ENCODE data around the gene SBNO1.

SBNO1 gene

GRCh38 chr12:123404581-123404980 lies 39.9 kb upstream of the SBNO1 start:
- Histone ChIP-seq H3K79me2 (ENCODE audit: low read length) (peaks cover 7% of the 10 kb centered on the region; the same call in 1 of the 2 replicates), H3K4me2 (ENCODE audit: low read length) (no peak overlapping the region), H4K20me1 (ENCODE audit: insufficient read depth, low read length) (peaks cover 3% of the 10 kb centered on the region; the same call in 1 of the 2 replicates), H3K9me3 (ENCODE audit: insufficient read depth, low read length) (no peaks in the 10 kb centered on the region), H3K27me3 (ENCODE audit: low read depth, low read length) (no peaks in the 10 kb centered on the region), H3K9ac (ENCODE audit: low read length) (no peak overlapping the region), H3K4me3 (ENCODE audit: low read length) (no peak overlapping the region), H3K27ac (ENCODE audit: low read length) (peak overlapping the region; percentile 23; the same call in 1 of the 2 replicates), H3K36me3 (replicated peaks; ENCODE audit: low read depth, low read length) (peaks cover 32% of the 10 kb centered on the region), H3K4me1 (ENCODE audit: low read length) (peaks cover 18% of the 10 kb centered on the region), H2AFZ (ENCODE audit: low read depth, low read length) (no peak overlapping the region)
- TF ChIP-seq EZH2phosphoT487 (IDR thresholded peaks at IDR 0.05; ENCODE audit: low read depth) (no peak), CTCF (IDR thresholded peaks at IDR 0.05; ENCODE audit: low read depth, low read length) (no peak)

GRCh38 chr12:123401753-123402683 lies 37.4 kb upstream of the SBNO1 start:
- Histone ChIP-seq H3K27me3 (ENCODE audit: low read depth, low read length) (no peaks in the 10 kb centered on the region), H3K4me3 (ENCODE audit: low read length) (no peak overlapping the region), H3K9ac (ENCODE audit: low read length) (no peak overlapping the region), H3K27ac (ENCODE audit: low read length) (no peak overlapping the region), H3K9me3 (ENCODE audit: insufficient read depth, low read length) (no peaks in the 10 kb centered on the region), H3K4me1 (ENCODE audit: low read length) (peaks cover 4% of the 10 kb centered on the region), H4K20me1 (ENCODE audit: insufficient read depth, low read length) (peaks cover 12% of the 10 kb centered on the region), H3K36me3 (replicated peaks; ENCODE audit: low read depth, low read length) (peaks cover 45% of the 10 kb centered on the region), H3K4me2 (ENCODE audit: low read length) (no peak overlapping the region), H2AFZ (ENCODE audit: low read depth, low read length) (no peak overlapping the region), H3K79me2 (ENCODE audit: low read length) (peaks cover 27% of the 10 kb centered on the region)
- TF ChIP-seq EZH2phosphoT487 (IDR thresholded peaks at IDR 0.05; ENCODE audit: low read depth) (no peak), CTCF (IDR thresholded peaks at IDR 0.05; ENCODE audit: low read depth, low read length) (no peak)

GRCh38 chr12:123399255-123399617 lies 34.6 kb upstream of the SBNO1 start:
- Histone ChIP-seq H3K4me2 (ENCODE audit: low read length) (no peak overlapping the region), H3K9ac (ENCODE audit: low read length) (no peak overlapping the region), H3K27me3 (ENCODE audit: low read depth, low read length) (no peaks in the 10 kb centered on the region), H4K20me1 (ENCODE audit: insufficient read depth, low read length) (peaks cover 12% of the 10 kb centered on the region), H3K4me3 (ENCODE audit: low read length) (no peak overlapping the region), H3K79me2 (ENCODE audit: low read length) (peaks cover 34% of the 10 kb centered on the region), H3K27ac (ENCODE audit: low read length) (no peak overlapping the region), H2AFZ (ENCODE audit: low read depth, low read length) (no peak overlapping the region), H3K4me1 (ENCODE audit: low read length) (peaks cover 1% of the 10 kb centered on the region; the same call in 1 of the 2 replicates), H3K9me3 (ENCODE audit: insufficient read depth, low read length) (no peaks in the 10 kb centered on the region), H3K36me3 (replicated peaks; ENCODE audit: low read depth, low read length) (peaks cover 56% of the 10 kb centered on the region)
- no peak for TF ChIP-seq CTCF (IDR thresholded peaks at IDR 0.05; ENCODE audit: low read depth, low read length)
- no peak for TF ChIP-seq EZH2phosphoT487 (IDR thresholded peaks at IDR 0.05; ENCODE audit: low read depth)

GRCh38 chr12:123398550-123399254 lies 34.1 kb upstream of the SBNO1 start:
- H3K4me2 ChIP-seq (ENCODE audit: low read length) = no peak overlapping the region
- peaks cover 34% of the 10 kb centered on the region for H3K79me2 ChIP-seq (ENCODE audit: low read length)
- no peak for TF ChIP-seq CTCF (IDR thresholded peaks at IDR 0.05; ENCODE audit: low read depth, low read length)
- no peak for TF ChIP-seq EZH2phosphoT487 (IDR thresholded peaks at IDR 0.05; ENCODE audit: low read depth)
- H3K36me3 ChIP-seq (replicated peaks; ENCODE audit: low read depth, low read length) = peaks cover 51% of the 10 kb centered on the region
- H3K27ac ChIP-seq (ENCODE audit: low read length) = no peak overlapping the region
- H3K9ac ChIP-seq (ENCODE audit: low read length) = no peak overlapping the region
- no peak overlapping the region for H3K4me3 ChIP-seq (ENCODE audit: low read length)
- no peaks in the 10 kb centered on the region for H3K9me3 ChIP-seq (ENCODE audit: insufficient read depth, low read length)
- no peak overlapping the region for H2AFZ ChIP-seq (ENCODE audit: low read depth, low read length)
- H4K20me1 ChIP-seq (ENCODE audit: insufficient read depth, low read length) = peaks cover 12% of the 10 kb centered on the region
- H3K27me3 ChIP-seq (ENCODE audit: low read depth, low read length) = no peaks in the 10 kb centered on the region
- H3K4me1 ChIP-seq (ENCODE audit: low read length) = no peaks in the 10 kb centered on the region
